Stimulated activated CD4-positive, alpha-beta T cell treated with anti-CD3 and anti-CD28 coated beads, Interleukin-12 subunit alpha, Interleukin-12 subunit beta, amount 100 ng/mL, for 48 hours (primary cell): ENCODE data around the gene IQGAP1.
"Not testable (repeated sequence)": the region's sequence is repeated elsewhere in the genome, so short reads cannot be mapped to it uniquely, and the experiment has no call there.

Experiments used
- DNase-seq, 3 donors: peaks; one replicate each; pipeline ENCODE4 v3.0.0-alpha.2; 2020; ENCODE audit warnings: low read depth in 2 of 3, low spot score in 1 of 3

The IQGAP1 gene

DNA sequence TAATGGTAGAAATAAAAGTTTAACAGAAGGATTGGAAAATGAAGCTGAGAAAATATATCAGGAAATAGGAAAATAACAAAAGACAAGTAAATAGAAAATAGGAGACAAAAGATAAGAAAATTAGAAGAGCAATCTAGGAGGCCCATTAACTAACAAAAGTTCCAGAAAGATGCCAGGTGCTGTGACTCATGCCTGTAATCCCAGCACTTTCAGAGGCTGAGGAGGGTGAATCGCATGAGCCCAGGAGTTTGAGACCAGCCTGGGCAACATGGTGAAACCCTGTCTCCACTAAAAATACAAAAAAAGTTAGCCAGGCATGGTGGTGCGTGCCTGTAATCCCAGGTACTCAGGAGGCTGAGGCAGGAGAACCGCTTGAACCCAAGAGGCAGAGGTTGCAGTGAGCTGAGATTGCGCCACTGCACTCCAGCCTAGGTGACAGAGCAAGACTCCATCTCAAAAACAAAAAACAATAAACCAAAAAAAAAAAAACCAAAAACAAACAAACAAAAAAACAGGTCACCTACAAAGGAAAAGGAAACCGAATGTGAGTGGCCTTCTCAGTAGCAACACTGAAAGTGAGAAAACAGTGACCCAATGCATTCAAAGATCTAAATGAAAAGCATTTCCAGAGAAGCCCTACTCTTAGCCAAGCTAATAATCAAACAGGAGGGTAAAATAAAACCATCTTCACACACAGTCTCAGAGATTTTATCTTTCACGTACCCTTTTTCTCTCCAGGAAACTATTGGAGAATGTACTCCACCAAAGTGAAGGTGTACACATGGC, 136.2 kb downstream of the IQGAP1 start:
- not testable (repeated sequence) for DNase-seq

DNA sequence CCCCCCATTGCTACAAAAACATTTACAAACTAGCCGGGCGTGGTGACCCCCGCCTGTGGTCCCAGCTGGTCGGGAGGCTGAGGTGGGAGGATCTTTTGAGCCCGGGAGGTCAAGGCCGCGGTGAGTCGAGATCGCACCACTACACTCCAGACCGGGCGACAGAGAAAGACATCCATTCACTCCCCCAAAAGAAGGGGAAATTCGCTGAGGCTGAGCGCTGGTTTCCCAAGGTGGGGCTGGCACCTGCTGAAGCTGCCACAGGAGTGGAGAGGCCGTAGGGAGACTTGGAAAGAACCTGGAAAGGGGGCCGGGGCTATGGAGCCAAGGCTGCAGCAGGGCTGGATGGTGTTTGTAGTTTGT, 140.9 kb downstream of the IQGAP1 start:
- DNase-seq = no peak

DNA sequence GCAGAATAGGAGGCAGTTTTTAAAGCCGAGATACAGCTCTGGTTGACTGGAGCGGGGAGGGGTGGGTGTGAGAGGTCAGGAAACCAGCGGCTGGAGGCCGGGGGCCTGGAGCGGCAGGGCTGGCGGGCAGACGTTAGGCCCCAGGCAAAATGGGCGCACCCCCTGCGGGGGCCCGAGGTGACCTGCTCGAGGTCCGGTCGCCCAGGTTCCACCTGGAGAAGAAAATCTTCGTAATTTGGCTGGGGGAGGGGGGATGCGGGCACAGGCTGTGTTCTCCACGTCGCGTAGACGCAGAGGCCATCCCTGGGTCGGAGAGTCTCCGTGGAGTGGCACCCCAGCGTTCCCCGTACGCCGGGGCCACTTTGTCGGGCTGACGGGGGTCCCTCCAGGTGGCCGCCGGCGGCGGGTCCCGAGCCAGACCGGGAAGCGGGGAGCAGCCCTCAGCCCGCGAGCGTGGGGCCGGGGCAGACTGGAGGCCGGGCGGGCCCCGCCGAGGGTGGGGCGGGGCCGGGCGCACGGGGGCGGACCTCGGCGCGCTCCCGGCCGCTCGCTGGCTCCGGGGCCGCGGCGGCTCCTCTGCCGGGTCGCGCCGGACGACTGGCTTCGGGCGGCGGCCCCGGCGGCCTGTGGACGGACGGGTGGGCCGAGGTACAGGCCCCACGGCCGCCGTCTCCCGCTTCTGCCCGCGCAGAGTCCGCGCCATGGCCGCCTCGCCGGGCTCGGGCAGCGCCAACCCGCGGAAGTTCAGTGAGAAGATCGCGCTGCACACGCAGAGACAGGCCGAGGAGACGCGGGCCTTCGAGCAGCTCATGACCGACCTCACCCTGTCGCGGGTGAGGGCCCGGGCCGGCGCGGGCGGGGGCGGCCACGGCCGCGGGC, 141.6 kb downstream of the IQGAP1 start, which contains the start of gene CRTC3:
TSS of gene CRTC3 (plus strand) at position 553 of the 879 bp plus-strand sequence. CDS start at position 702, 149 bp downstream.
- peak in 2 of 3 donors; percentile 23 to 39 for DNase-seq

DNA sequence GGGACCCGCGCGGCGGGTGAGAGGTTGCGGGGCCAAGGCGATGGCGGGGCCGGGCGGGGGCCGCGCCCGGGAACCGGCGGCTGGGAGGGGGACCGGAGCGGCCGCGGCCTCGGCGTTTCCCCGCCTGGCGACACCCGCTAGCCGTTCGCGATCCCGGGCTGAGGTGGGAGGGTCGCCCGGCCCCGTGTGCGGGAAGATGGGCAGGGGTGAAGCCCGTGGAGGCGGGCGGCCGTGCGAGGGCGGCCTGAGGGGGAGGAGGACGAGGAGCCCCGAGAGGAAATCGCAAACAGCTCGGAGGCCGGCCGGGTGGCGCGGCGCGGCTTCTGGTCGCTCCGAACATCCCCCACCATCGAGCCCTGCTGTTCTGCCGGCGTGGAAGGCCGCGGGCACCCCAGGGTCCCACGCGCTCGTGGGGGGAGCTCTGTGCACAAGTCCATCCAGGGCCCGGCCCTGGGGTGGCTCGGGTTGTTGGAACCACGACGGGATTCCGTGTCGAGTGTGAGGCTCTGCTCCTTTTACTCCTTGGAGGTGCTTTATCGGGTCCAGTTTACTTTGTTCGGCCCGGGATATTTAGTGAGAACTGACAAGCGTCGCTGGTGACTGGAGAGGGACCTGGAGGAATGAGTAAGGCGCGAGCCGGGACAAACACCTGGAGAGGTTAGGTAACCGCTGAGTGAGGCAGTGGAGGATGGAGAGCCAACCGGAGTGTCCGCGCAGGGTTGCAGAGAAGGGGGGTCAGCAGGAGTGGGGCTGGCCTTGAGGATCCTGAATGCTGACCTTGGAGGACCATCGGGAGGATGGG, 142.4 kb downstream of the IQGAP1 start:
- DNase-seq = peak in 1 of 3 donors; percentile 27

DNA sequence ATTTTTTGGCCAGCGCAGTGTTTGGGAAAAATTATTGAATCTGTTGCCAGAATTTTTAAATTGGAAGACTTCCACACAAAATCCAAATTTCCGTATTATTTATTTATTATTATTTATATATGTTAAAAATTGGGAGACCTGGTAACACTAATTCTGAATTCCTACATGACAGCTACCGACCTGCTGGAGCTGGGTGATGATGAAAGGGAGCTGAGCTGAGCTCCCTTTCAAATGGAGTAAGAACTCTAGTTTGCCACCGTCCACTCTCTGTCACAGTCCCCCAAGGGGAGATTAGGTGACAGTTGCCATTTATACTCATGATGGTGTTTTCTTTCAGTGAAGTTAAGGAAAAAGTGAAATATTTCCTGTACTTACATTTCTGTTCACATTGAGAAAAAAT, 143.1 kb downstream of the IQGAP1 start:
- DNase-seq = no peak

DNA sequence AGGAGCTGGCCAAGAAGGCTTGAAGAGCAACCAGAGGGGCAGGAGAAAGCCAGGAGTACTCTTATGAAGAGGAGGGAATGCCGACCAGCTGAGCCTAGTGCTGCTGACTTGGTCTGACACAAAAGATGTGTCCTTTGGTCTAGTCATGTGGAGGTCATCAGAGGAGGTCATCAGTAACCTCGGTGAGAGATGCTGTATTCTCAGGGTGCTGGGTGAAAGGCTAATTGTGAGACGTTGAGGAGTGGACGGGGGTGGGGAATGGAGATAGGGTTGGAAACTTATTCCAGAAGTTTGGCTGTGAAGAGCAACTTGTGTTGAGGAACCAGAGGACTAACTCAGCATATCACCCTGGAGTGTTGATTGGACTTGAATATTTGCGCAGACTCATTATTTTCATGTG, 147.2 kb downstream of the IQGAP1 start:
- DNase-seq = no peak

DNA sequence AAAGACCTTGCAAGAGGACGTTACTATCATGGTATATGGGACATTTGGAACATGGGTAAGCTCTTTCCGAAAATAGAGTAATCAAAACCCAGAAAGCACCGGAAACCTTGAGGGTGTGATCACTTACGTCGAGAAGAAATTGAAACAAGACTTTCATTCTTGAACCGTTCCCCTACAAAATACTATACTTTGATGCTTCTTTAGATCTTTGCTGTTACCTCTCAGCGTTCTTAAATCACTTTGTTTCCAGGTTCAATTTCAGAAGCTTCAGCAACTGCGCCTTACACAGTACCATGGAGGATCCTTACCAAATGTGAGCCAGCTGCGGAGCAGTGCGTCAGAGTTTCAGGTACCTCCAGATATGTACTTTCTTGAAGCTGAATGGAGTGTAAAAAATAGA, 151.7 kb downstream of the IQGAP1 start:
- peak in 2 of 3 donors; percentile 15 to 42 for DNase-seq

DNA sequence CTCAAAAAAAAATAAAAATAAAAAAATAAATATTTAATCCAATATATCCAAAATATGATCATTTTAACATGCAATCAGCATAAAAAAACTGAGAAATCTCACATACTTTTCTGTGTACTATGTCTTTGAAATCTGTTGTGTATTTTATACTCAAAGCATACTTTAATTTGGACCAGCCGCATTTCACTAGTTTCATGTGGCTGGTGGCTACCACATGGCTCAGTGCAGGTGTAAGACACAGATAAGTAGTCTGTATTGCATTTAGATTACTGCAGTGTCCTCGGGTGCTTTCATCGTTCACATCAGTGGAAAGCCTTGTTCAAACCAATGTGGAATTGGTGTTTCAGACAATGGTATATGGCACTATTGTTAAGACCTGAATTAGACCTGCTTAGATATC, 152.7 kb downstream of the IQGAP1 start:
- no peak for DNase-seq

DNA sequence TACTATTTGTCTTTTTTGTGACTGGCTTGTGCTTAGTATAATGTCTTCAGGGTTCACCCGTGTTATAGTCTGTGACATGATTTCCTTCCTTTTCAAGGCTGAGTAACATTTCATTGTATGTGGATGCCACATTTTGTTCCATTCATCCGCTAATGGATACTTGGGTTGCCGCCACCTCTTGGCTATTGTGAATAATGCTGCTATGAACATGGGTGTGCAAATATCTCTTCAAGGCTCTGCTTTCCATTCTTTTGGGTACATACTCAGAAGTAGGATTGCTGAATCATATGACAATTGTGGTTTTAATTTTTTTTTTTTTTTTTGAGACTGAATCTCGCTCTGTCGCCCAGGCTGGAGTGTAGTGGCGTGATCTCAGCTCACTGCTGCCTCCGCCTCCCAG, 157.1 kb downstream of the IQGAP1 start:
- no peak for DNase-seq

DNA sequence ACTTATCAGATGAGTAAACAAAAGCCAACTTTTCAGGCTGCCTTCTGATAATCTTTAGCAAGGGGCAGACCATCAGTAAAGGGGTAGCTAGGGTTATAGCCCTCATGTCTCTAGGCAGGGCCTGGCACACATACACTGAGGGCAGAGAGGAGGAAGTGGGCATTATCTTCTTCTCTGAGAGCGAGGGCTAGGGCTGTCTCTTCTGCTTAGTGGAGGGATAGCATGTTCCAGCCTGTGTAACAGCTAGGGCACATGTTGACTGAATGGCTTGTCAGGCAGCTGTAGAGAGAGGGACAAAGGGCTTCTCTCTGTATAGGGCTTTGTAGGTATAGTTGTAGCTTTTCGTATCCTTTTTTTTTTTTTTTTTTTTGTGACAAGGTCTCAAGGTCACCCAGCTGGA, 159.5 kb downstream of the IQGAP1 start:
- no peak for DNase-seq

DNA sequence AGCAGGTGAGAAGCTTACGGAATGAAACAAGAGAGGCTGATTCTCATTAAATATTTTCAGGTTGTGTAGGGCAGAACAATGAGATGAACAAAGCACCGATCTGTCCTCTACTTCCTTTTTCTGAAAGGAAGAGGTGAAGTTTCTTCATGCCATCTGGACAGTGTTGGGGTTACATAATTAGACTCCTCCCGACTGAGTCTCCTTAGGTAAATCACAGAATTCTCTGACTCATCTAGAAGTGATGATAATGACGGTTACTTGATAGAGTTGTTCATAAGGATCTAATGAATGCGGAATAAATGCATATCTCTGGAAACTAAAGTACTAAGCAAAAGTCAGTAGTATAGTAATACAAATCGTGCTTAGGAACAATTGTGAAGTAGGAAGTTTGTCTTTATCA, 162.9 kb downstream of the IQGAP1 start:
- DNase-seq = no peak
